Pancreas (tissue), 10 donors: Measurements from ENCODE around the gene SMIM29. TPM values are rescaled to one million over a fixed set of nuclear protein-coding genes. Genes with fewer than 3 reads are reported as not detected.

ENCODE experiments used
- ATAC-seq, 4 donors: fragments of 200-7000 bp; cut with Tn5 transposase; one replicate each; pipeline versions ENCODE4 v1.8.0 to v1.9.1; 2020; ENCODE audit warnings: mild to moderate bottlenecking in 4 of 4, moderate library complexity in 4 of 4
- DNase-seq, 6 donors: peaks; one replicate each; pipeline ENCODE4 v3.0.0-alpha.2; 2020
- FAIRE-seq: peaks from 2 replicates; lab custom pipeline; 2012; peaks lifted over from hg19 to GRCh38; lab: Jason Lieb, UNC
- H3K27ac ChIP-seq, 4 donors: fragments of 200-600 bp; sonication (generic); 1 replicate in 3 of 4; 2 replicates in 1 of 4; pipeline versions ENCODE4 v1.5.0 to v1.8.0; 2020
- H3K27me3 ChIP-seq, 4 donors: fragments of 200-600 bp; one replicate each; pipeline ENCODE4 v1.8.0; 2021
- H3K36me3 ChIP-seq, 3 donors: fragments of 200-600 bp; sonication (generic) in 1 of 3; one replicate each; pipeline versions ENCODE4 v1.5.0 to v1.8.0; 2020 to 2021
- H3K4me1 ChIP-seq, 3 donors: fragments of 200-600 bp; one replicate each; pipeline ENCODE4 v1.8.0; 2021
- H3K4me3 ChIP-seq, 4 donors: fragments of 200-600 bp; sonication (generic) in 2 of 4; one replicate each; pipeline versions ENCODE4 v1.5.0 to v1.8.0; 2020 to 2021
- H3K9me3 ChIP-seq, 4 donors: fragments of 200-600 bp; one replicate each; pipeline ENCODE4 v1.8.0; 2021
- WGBS, 2 donors: extraction: QIAGEN DNeasy Blood & Tissue Kit; methylation state at CpG; one replicate each; pipeline ENCODE4 v1.1.7; 2013; 5-methylcytosine and 5-hydroxymethylcytosine counted together
- intact Hi-C, 3 donors: fragments of 100-400 bp; cut with DNase I; formaldehyde crosslinking; loops; one replicate each; pipeline versions ENCODE4 v1.11.1 to v1.14.2; 2022
- polyA plus RNA-seq, 2 donors: library from polyadenylated mRNA; stranded (reverse); fragments of 200-250 nt; gene quantifications; one replicate each; pipeline ENCODE4 v1.2.3, GENCODE V29; 2013
- total RNA-seq, 6 donors: library from RNA; stranded (reverse); fragmentation: NEBNext Ultra II Directional in 4 of 6; extraction: Animal tissue kit (Norgen Biotek cat#: 25700) in 4 of 6; gene quantifications; one replicate each; pipeline versions ENCODE4 v1.2.1 to v1.2.4, GENCODE V29; 2021 to 2023
- TF ChIP-seq, protein P1 (sequence below), 4 donors: fragments of 200-600 bp; sonication (generic) in 3 of 4; IDR thresholded peaks; one replicate each; pipeline versions ENCODE4 v1.5.0 to v1.8.0; 2021; ENCODE audit warnings: antibody characterized with exemption in 4 of 4
- donor health status: healthy with polysubstance abuse.
- donor health status: DM: no; HTN: no; CAD: no; lungs with moderate emphysema.
- donor health status: DM: no; HTN: no; CAD: no.
- donor health status: control.
- donor health status: control.
- donor health status: Bipolar disorder and iron deficiency.
- donor health status: DM: yes; HTN: yes; CAD: no.
- donor health status: DM: no; HTN: no; CAD: no.
- donor health status: DM: no; HTN: no; CAD: no.
- donor health status: DM: yes; HTN: yes; CAD: no.

The SMIM29 gene
- total and polyA plus RNA-seq, 8 donors, result 5.9 to 35.0 (median 8.2) TPM

DNA sequence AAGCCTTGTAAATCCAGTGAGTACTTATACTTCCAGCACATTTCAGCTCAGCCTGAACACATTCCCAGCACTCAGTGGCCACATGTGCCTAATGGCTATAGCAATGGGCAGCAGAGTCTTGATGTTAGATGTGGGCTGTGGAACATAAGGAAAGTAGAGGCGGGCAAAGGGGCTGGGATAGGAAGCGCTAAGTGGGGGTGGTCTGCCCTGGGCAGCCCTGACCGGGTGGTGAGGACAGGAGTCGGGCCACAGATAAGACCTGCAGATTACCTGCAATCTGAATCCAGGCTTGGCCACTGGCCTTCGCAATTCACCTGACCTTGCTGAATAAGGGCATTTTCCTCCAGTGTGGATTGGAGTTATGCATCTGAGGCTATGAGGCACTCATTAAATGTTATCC lies 23.3 kb downstream of the SMIM29 start:
- H3K27me3 ChIP-seq, result no peaks in the 10 kb centered on the region
- TF ChIP-seq, protein P1, sequence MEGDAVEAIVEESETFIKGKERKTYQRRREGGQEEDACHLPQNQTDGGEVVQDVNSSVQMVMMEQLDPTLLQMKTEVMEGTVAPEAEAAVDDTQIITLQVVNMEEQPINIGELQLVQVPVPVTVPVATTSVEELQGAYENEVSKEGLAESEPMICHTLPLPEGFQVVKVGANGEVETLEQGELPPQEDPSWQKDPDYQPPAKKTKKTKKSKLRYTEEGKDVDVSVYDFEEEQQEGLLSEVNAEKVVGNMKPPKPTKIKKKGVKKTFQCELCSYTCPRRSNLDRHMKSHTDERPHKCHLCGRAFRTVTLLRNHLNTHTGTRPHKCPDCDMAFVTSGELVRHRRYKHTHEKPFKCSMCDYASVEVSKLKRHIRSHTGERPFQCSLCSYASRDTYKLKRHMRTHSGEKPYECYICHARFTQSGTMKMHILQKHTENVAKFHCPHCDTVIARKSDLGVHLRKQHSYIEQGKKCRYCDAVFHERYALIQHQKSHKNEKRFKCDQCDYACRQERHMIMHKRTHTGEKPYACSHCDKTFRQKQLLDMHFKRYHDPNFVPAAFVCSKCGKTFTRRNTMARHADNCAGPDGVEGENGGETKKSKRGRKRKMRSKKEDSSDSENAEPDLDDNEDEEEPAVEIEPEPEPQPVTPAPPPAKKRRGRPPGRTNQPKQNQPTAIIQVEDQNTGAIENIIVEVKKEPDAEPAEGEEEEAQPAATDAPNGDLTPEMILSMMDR (IDR thresholded peaks at IDR 0.05), result no peak
- no peak overlapping the region for H3K27ac ChIP-seq
- 70 to 81% methylated on average over 5 of the region's 5 CpGs for WGBS, 2 donors
- H3K4me3 ChIP-seq, result no peak overlapping the region
- no peak for DNase-seq
- ATAC-seq, result no peak
- no peaks in the 10 kb centered on the region for H3K36me3 ChIP-seq
- H3K4me1 ChIP-seq, result peaks cover 0 to 5% (median 0%) of the 10 kb centered on the region in 3 donors
- no peak for FAIRE-seq
- H3K9me3 ChIP-seq, result no peaks in the 10 kb centered on the region
- intact Hi-C loops, result no loop called here

DNA sequence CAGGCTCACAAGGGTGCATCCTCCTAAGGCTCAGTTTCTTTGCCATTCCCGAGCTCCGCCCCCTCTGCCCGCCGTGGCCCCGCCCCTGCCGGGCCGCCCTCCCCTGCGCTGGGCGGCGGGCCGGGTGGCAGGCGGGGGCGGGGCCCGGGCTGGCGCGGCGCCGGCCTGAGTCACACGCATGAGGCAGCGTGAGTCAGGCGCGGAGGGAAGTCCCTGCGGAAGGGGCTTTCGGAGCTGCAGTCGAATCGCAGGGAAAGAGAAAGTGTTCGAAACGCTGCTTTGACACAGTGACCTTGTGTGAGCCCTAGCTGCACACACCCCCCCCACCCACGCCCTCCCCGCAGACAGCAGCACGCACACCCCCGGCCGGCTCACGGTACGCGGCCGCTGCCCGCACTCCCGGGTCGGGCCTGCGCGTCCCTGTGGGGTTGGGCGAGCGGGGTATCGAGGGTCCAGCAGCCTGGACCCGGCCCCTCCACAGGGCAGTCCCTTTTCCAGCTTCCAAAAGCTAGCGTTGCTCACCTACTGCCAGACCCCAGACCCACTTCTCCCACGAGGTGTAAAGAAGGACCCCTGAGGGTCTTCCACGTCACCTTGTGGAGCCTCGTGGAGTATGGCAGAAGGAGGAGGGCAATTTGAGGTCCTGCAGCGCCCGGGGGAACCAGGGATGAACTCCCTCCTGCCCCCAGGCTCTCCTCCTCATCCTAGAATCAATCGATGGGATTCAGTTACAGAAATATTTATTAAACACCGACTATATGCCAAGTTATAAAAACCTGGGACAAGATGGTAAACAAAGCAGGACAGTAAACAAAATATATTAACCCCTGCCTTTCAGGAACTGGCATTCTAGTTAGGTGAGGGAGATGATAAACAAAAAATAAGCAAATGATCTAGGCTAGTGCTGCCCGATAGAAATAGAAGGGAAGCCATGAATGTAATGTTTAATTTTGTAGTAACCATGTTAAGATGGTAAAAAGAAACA lies 24.6 kb downstream of the SMIM29 start:
- Histone ChIP-seq H3K27me3 (no peaks in the 10 kb centered on the region), H3K9me3 (no peaks in the 10 kb centered on the region), H3K27ac (peak overlapping the region; percentile 84 to 94 (median 88)), H3K4me1 (peaks cover 0 to 5% (median 0%) of the 10 kb centered on the region in 3 donors), H3K36me3 (no peaks in the 10 kb centered on the region), H3K4me3 (peak overlapping the region; percentile 44 to 55 (median 48))
- 2 to 3% methylated on average over 46 to 55 of the region's 55 CpGs for WGBS, 2 donors
- intact Hi-C loops, result no loop called here
- DNase-seq (peak; percentile 87 to 98 (median 95)), FAIRE-seq (no peak), ATAC-seq (peak; percentile 96 to 100 (median 99))
- TF ChIP-seq, protein P1 (IDR thresholded peaks at IDR 0.05), result no peak

DNA sequence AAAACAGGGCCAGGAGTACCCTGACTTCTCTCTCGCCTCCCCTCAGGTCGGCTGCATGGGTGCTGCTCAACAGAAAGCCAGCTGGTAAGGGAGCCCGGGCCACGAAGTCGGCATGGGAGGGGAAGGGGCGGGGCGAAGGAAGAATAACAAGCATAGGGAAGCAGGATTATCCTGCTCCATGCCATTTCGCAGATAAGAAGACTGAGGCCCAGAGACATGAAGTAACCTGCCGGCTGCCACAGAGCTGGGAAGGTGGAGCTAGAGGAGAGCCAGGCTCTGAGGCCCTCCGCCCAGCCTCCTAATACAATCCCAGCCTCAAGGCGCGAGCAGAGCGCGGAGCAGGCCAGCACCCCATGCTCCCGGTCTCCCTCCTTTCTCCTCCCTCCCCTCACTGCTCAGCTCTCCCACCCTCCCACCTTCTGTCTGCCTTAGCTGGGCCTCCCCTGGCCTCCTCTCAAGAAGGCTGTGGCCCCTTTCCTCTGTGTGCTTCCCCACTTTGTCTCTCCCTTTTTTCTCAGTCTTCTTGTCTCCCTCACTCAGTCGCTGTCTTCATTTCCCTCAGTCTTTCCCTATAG lies 25.3 kb downstream of the SMIM29 start:
- no peak for FAIRE-seq
- H3K36me3 ChIP-seq, result no peaks in the 10 kb centered on the region
- ATAC-seq, result peak; percentile 17 to 28 (median 22)
- TF ChIP-seq, protein P1 (IDR thresholded peaks at IDR 0.05), result no peak
- H3K4me1 ChIP-seq, result peaks cover 0 to 5% (median 0%) of the 10 kb centered on the region in 3 donors
- H3K4me3 ChIP-seq, result peak overlapping the region in 2 of 4 donors; percentile 11 to 50
- H3K9me3 ChIP-seq, result no peaks in the 10 kb centered on the region
- WGBS, 2 donors, result 19 to 22% methylated on average over 15 to 16 of the region's 16 CpGs
- peak in 3 of 6 donors; percentile 38 to 61 (median 44) for DNase-seq
- no peaks in the 10 kb centered on the region for H3K27me3 ChIP-seq
- H3K27ac ChIP-seq, result peak overlapping the region in 2 of 4 donors; percentile 58 to 89
- intact Hi-C loops, result no loop called here

DNA sequence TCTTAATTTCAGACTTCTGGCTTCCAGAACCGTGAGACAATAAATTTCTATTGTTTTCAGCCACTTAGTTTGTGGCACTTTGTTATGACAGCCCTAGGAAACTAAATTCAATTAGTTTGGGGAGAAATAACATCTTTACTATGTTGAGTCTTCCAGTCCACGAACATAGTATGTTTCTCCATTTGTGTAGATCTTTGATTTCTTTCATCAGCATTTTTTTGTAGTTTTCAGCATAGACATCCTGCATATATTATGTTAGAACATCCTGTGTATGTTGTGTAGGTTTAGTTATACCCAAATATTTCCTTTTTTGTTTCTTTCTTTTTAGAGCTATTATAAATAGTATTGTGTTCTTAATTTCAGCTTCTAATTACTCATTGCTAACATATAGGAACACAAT lies 30.1 kb downstream of the SMIM29 start:
- ATAC-seq (no peak), FAIRE-seq (no peak), DNase-seq (no peak)
- 66 to 80% methylated on average over 2 of the region's 2 CpGs for WGBS, 2 donors
- Histone ChIP-seq H3K4me3 (no peak overlapping the region), H3K36me3 (no peaks in the 10 kb centered on the region), H3K9me3 (no peaks in the 10 kb centered on the region), H3K27me3 (no peaks in the 10 kb centered on the region), H3K4me1 (peaks cover 0 to 5% (median 0%) of the 10 kb centered on the region in 3 donors), H3K27ac (no peak overlapping the region)
- intact Hi-C loops, result no loop called here
- TF ChIP-seq, protein P1 (IDR thresholded peaks at IDR 0.05), result no peak
